GM11168 (cell line): Measurements from ENCODE around the gene METTL15.
"Not testable (repeated sequence)": the region's sequence is repeated elsewhere in the genome, so short reads cannot be mapped to it uniquely, and the experiment has no call there.

Experiments used
- in situ Hi-C: fragments of 300-500 bp; cut with MboI; formaldehyde crosslinking; loops from one replicate; pipeline ENCODE4 v1.12.0; 2022; ENCODE audit warnings: low sequenced_read_pairs; ENCODE audit not compliant: unreplicated experiment

Gene METTL15

GRCh38 chr11:28168718-28169117, 60.5 kb downstream of the METTL15 start:
- in situ Hi-C loops: no loop called here

GRCh38 chr11:28169816-28170215, 61.6 kb downstream of the METTL15 start:
- in situ Hi-C loops: no loop called here

- in situ Hi-C loops: no loop called here
Measured at GRCh38 chr11:28170759-28171158, 62.6 kb downstream of the METTL15 start.

GRCh38 chr11:28176351-28176750, 68.2 kb downstream of the METTL15 start:
- in situ Hi-C loops: no loop called here

- in situ Hi-C loops: no loop called here
Measured at GRCh38 chr11:28195449-28195848, 87.3 kb downstream of the METTL15 start.

GRCh38 chr11:28209906-28210305, 101.7 kb downstream of the METTL15 start:
- in situ Hi-C loops: no loop called here

- in situ Hi-C loops: not testable (repeated sequence)
Measured at GRCh38 chr11:28222063-28222462, 113.9 kb downstream of the METTL15 start.

- in situ Hi-C loops: no loop called here
Measured at GRCh38 chr11:28223577-28223976, 115.4 kb downstream of the METTL15 start.

GRCh38 chr11:28223994-28224393, 115.8 kb downstream of the METTL15 start:
- in situ Hi-C loops: no loop called here

GRCh38 chr11:28227460-28227859, 119.3 kb downstream of the METTL15 start:
- in situ Hi-C loops: no loop called here

GRCh38 chr11:28228196-28228895, 120.2 kb downstream of the METTL15 start:
- in situ Hi-C loops: no loop called here

GRCh38 chr11:28231475-28231874, 123.3 kb downstream of the METTL15 start:
- in situ Hi-C loops: no loop called here

- in situ Hi-C loops: no loop called here
Measured at GRCh38 chr11:28232649-28233048, 124.5 kb downstream of the METTL15 start.

- in situ Hi-C loops: no loop called here
Measured at GRCh38 chr11:28241760-28242159, 133.6 kb downstream of the METTL15 start.

GRCh38 chr11:28242596-28242995, 134.4 kb downstream of the METTL15 start:
- in situ Hi-C loops: no loop called here

GRCh38 chr11:28243061-28243460, 134.9 kb downstream of the METTL15 start:
- in situ Hi-C loops: no loop called here

- in situ Hi-C loops: no loop called here
Measured at GRCh38 chr11:28243581-28243980, 135.4 kb downstream of the METTL15 start.

GRCh38 chr11:28245131-28245530, 136.9 kb downstream of the METTL15 start:
- in situ Hi-C loops: no loop called here

GRCh38 chr11:28250192-28250591, 142.0 kb downstream of the METTL15 start:
- in situ Hi-C loops: no loop called here

- in situ Hi-C loops: no loop called here
Measured at GRCh38 chr11:28251257-28251656, 143.1 kb downstream of the METTL15 start.

GRCh38 chr11:28257761-28258160, 149.6 kb downstream of the METTL15 start:
- in situ Hi-C loops: no loop called here

- in situ Hi-C loops: no loop called here
Measured at GRCh38 chr11:28259177-28259843, 151.1 kb downstream of the METTL15 start.
